Chondrocyte (in vitro differentiated cells): Measurements from ENCODE around the gene FGFR3. TPM values are rescaled to one million over a fixed set of nuclear protein-coding genes. Genes with fewer than 3 reads are reported as not detected.

Experiments
- DNase-seq: peaks from one replicate; pipeline ENCODE4 v3.0.0; 2021; ENCODE audit warnings: mixed read lengths, low spot score
- H3K27ac Mint-ChIP-seq: one replicate; pipeline ENCODE4 v1.8.0; 2021; ENCODE audit warnings: mild to moderate bottlenecking, moderate library complexity, mixed read lengths; ENCODE audit not compliant: unreplicated experiment
- H3K27me3 Mint-ChIP-seq: 2 replicates; pipeline ENCODE4 v1.8.0; 2021; ENCODE audit warnings: low read depth, mixed read lengths
- H3K36me3 Mint-ChIP-seq: 2 replicates; pipeline ENCODE4 v1.8.0; 2021; ENCODE audit warnings: low read depth, mixed read lengths
- H3K4me1 Mint-ChIP-seq: 2 replicates; pipeline ENCODE4 v1.8.0; 2021; ENCODE audit warnings: low read depth, mild to moderate bottlenecking, mixed read lengths
- H3K4me3 Mint-ChIP-seq: one replicate; pipeline ENCODE4 v1.8.0; 2021; ENCODE audit warnings: mild to moderate bottlenecking, moderate library complexity, mixed read lengths; ENCODE audit not compliant: unreplicated experiment
- H3K9me3 Mint-ChIP-seq: 2 replicates; pipeline ENCODE4 v1.8.0; 2021; ENCODE audit warnings: low read depth, mixed read lengths
- CTCF ChIP-seq: fragments of 200-600 bp; sonication (generic); IDR thresholded peaks from 2 replicates; pipeline ENCODE4 v1.5.0; 2021; ENCODE audit warnings: antibody characterized with exemption, mild to moderate bottlenecking, moderate library complexity
- total RNA-seq: library from RNA; stranded (reverse); gene quantifications from 3 replicates; pipeline ENCODE4 v1.2.1, GENCODE V29; 2021

The FGFR3 gene
- total RNA-seq, 1 donor from 2014 or later, result 1.3 TPM

DNA sequence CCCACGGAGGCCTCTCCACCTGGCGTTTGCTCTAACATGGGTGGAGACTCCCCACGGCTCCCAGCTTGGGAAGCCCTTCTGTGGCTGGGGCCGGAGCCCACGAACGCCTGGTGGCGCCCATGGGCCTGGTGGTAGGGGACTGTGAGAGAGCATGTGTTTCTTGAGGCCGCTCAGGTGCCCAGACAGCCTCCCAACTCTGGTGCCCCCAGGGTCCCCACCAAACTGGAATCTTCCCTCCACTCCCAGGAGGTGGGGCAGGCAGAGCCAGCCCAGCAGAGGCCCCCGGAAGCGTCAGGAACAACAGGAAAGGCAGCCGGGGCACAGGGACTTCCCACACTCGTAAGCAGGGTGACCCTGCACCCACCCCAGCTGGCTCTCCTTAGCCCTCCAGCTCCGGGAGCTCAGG lies 33.3 kb upstream of the FGFR3 start:
- H3K9me3 Mint-ChIP-seq, result no peaks in the 10 kb centered on the region
- H3K27ac Mint-ChIP-seq, result no peak overlapping the region
- no peak for DNase-seq
- H3K4me1 Mint-ChIP-seq, result no peaks in the 10 kb centered on the region
- no peaks in the 10 kb centered on the region for H3K36me3 Mint-ChIP-seq
- H3K27me3 Mint-ChIP-seq, result no peaks in the 10 kb centered on the region
- no peak overlapping the region for H3K4me3 Mint-ChIP-seq
- TF ChIP-seq CTCF, result no peak

GRCh38 chr4:1760521-1761071 lies 32.5 kb upstream of the FGFR3 start:
- TF ChIP-seq CTCF, result no peak
- H3K36me3 Mint-ChIP-seq, result no peaks in the 10 kb centered on the region
- H3K9me3 Mint-ChIP-seq, result no peaks in the 10 kb centered on the region
- H3K27me3 Mint-ChIP-seq, result no peaks in the 10 kb centered on the region
- no peaks in the 10 kb centered on the region for H3K4me1 Mint-ChIP-seq
- no peak overlapping the region for H3K27ac Mint-ChIP-seq
- DNase-seq, result no peak
- H3K4me3 Mint-ChIP-seq, result no peak overlapping the region

GRCh38 chr4:1761130-1761689 lies 31.9 kb upstream of the FGFR3 start:
- no peaks in the 10 kb centered on the region for H3K4me1 Mint-ChIP-seq
- no peak for TF ChIP-seq CTCF
- no peak overlapping the region for H3K4me3 Mint-ChIP-seq
- no peaks in the 10 kb centered on the region for H3K36me3 Mint-ChIP-seq
- no peaks in the 10 kb centered on the region for H3K27me3 Mint-ChIP-seq
- no peak overlapping the region for H3K27ac Mint-ChIP-seq
- no peak for DNase-seq
- H3K9me3 Mint-ChIP-seq, result no peaks in the 10 kb centered on the region

DNA sequence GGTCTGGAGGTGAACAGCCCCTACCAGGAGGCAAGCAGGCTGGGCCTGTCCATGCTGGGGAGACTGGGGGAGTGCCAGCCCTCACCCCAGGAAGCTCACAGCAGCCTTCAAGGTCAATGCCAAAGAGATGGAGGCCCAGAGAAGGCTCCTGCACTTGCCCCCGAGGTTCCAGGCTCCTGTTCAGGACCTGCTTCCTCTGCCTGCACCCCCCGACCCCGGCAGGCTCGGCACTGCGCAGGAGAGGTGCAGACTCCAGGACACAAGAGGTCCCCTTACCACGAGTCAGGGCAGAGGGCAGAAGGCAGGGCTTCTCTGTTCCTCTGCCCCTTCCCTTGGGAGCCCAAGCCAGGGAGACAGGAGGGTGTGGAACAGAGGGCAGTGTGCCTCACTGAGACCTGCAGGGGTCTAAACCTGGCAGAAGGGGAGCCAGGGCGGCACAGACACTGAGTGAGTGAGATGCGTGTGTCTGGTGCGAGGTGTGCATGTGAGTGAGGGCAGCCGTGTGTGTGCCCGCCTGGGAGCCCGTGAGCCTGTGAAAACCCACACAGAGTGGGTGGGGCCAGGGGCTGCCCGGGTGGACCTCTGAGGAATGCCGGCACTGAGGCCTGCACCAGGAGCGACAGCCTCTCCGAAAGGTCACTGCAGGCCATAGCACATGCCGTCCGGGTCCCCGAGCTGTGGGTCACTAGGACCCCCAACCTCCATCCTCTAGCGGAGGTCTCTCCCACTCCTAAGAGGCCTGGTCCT lies 30.7 kb upstream of the FGFR3 start:
- DNase-seq, result no peak
- Mint-ChIP-seq H3K36me3 (no peaks in the 10 kb centered on the region), H3K9me3 (no peaks in the 10 kb centered on the region), H3K4me3 (no peak overlapping the region), H3K27me3 (no peaks in the 10 kb centered on the region), H3K27ac (no peak overlapping the region), H3K4me1 (no peaks in the 10 kb centered on the region)
- no peak for TF ChIP-seq CTCF

GRCh38 chr4:1763070-1763549 lies 30.0 kb upstream of the FGFR3 start:
- H3K9me3 Mint-ChIP-seq, result no peaks in the 10 kb centered on the region
- no peaks in the 10 kb centered on the region for H3K36me3 Mint-ChIP-seq
- no peak overlapping the region for H3K4me3 Mint-ChIP-seq
- DNase-seq, result no peak
- no peak overlapping the region for H3K27ac Mint-ChIP-seq
- TF ChIP-seq CTCF, result no peak
- H3K27me3 Mint-ChIP-seq, result no peaks in the 10 kb centered on the region
- H3K4me1 Mint-ChIP-seq, result no peaks in the 10 kb centered on the region
